GDM1 (cell line): ENCODE measurements around the gene BMP8B.
"Not testable (repeated sequence)": the region's sequence is repeated elsewhere in the genome, so short reads cannot be mapped to it uniquely, and the experiment has no call there.

Experiments used
- DNase-seq: peaks from one replicate; lab custom pipeline; 2025; lab: John Stamatoyannopoulos, UW

BMP8B gene, protein sequence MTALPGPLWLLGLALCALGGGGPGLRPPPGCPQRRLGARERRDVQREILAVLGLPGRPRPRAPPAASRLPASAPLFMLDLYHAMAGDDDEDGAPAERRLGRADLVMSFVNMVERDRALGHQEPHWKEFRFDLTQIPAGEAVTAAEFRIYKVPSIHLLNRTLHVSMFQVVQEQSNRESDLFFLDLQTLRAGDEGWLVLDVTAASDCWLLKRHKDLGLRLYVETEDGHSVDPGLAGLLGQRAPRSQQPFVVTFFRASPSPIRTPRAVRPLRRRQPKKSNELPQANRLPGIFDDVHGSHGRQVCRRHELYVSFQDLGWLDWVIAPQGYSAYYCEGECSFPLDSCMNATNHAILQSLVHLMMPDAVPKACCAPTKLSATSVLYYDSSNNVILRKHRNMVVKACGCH

DNA sequence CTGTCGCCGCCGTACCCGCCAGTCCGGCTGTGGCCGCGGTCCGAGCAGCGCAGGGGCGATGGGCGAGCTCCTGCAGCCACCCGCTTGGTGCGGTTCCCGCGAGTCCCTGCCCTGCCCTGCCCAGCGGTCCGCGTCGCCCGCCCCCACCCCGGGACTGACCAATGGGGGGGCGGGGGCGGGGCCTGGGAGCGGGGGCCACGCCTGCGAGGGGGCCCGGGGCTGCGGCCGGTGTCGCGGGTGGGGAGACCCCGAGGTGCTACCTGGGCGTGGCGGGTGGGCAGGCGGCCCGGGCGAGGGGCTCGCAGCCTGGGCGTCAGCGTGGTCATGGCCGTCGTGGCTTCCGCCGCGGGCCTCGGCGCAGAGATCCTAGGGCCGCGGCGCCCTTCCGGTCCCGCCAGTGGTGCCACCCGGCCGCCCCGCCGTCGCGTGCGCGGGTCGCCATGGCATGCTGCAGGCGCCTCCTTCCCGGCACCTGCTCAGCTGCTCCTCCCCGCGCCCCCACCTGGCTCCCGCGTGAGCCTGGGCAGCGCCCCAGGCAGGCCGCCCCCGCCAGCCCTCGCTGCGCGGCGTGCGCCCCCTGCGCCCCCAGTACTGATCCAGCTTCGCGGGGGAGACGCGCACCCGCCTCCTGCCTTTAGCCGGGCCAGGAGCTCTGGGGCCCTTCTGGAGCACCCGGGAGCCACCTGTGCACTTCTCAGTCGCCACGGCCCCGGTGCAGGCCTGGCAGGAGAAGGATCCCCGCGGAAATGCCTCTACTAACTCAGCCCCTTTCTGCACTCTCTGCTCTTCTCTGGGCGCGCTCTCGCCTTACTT lies at the start of gene BMP8B:
Gene BMP8B, minus strand, starts transcription at position 108 of the 813 bp plus-strand sequence. CDS start 380 bp downstream, outside the sequence.
- DNase-seq: peak; percentile 43

DNA sequence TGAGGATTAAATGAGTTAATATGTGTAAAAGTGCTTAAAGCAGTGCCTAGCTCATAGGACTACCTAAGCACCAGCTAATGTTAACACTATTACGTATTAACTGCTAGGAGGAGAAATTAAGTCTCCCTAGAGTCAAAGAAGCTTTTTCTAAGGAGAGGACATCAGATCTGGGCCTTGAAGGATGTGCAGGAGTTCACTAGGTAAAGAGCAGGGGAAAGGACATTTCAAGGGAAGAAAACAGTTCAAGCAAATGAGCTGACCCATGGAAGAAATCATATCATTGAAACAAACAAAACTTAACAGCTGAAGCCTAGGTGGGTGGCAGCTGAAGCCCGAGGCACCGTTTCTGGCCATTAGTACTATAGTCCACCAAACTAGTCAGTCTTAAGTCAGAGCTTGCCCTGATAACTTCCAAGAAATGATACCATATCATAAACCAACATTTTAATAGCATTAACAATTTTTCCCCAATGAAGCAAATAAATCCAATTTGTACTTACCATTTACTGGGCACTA lies 48.0 kb upstream of the BMP8B start:
- no peak for DNase-seq

DNA sequence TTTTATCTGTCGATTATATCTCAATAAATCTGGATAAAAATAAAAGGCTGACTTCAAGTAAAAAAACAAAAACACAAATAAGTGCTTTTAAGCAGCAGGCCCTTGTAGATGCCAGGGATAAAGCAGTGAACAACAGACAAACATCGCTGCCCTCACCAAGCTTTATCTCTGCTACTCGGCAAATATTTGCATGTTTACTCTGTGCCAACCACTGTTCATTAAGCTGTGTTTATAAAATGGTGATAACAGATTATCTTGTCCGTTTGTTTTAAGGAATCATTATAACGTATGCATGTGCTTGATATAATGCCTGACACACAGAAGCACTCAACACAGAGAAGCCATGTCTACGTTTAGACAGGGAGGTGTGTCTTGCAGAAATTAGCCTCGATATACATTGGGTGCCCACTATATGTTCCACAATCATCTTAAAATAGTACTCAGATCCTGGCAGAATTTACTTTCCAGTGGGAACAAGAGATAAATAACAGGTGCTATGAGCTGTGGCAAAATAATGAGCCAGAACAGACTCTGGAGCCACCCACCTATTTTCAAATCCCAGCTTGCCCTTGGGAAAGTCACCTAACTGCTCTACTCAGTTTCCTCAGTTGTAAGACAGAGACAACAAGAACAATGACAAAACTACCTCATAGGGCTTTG lies 47.4 kb upstream of the BMP8B start:
- no peak for DNase-seq

DNA sequence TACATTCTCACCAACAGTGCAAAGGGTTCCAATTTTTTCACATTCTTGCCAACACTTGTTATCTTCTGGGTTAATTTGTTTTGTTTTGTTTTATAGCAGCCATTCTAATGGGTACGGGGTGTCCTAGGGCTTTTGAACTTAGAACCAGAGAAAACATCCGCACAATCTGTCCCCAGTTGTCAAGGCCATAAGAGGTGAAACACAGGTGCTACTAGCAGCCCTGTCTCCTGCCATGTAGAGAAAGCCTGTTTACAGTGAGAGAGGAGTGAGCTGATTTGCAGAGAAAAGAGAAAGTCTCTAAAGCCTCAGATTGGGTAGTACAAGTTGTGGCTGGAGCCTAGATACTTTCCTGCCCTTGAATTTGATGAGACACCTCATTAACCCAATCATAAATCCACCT lies 46.4 kb upstream of the BMP8B start:
- DNase-seq: no peak

DNA sequence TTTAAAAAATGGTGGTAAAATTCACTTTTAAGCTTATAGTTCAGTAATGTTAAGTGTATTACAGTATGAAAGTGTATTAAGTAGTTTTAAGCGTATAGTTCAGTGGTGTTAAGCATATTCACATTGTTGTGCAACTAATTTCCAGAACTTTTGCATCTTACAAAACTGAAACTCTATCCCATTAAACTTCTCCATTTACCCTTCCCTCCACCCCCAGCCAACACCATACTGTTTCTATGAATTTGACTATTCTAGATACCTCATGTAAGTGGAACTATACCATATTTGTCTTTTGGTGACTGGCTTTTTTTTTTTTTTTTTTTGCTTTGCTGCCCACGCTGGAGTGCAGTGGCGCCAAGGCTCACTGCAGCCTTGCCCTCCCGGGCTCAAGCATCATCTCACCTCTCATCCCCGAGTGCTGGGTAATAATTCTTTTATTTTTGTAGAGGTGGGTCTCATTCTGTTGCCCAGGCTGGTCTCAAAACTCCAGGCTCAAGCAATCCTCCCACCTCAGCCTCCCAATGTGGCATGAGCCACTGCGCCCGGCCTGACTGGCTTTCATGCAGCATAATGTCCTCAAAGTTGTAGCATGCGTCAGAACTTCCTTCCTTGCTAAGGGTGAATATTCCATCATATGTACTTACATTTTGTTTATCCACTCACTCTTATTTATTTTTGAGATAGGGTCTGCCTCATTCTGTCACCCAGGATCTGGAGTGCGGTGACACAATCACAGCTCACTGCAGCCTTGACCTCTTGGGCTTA lies 45.1 kb upstream of the BMP8B start:
- DNase-seq: no peak

DNA sequence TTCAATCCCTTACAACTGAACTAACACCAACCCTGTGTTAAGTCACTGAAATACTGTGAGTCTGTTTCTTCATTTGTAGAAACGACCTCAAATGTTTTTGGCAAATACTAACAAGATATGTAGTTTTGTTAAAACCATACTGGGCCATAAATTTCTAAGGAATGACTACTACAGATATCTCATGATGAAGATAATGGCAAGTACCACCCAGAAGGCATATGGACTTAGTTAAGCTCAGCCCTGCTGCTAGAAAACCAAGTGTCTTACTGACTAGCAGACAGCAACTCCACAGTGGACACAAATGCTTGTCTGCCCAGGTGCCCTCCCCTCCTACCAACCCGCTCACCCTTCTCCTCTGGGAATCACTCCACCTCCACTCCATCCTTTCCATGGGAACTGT lies 44.5 kb upstream of the BMP8B start:
- no peak for DNase-seq

DNA sequence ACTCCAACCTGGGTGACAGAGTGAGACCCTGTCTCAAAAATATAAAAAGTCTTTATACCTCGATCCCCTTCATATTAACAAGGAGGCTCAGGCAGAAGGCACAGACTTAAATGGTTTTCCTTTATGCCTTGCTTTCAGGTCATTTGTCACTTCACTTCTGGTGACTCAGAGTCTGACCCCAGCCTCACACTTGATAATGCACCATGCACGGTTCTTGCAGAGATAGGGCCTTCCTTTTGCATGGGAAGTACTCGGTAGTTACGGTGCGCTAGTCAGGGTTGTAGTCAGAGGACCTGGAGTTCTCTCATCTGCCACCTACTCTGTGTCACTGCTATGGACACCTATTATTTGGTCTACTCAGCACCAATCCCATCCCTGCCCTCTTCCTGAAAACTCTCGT lies 43.6 kb upstream of the BMP8B start:
- no peak for DNase-seq

DNA sequence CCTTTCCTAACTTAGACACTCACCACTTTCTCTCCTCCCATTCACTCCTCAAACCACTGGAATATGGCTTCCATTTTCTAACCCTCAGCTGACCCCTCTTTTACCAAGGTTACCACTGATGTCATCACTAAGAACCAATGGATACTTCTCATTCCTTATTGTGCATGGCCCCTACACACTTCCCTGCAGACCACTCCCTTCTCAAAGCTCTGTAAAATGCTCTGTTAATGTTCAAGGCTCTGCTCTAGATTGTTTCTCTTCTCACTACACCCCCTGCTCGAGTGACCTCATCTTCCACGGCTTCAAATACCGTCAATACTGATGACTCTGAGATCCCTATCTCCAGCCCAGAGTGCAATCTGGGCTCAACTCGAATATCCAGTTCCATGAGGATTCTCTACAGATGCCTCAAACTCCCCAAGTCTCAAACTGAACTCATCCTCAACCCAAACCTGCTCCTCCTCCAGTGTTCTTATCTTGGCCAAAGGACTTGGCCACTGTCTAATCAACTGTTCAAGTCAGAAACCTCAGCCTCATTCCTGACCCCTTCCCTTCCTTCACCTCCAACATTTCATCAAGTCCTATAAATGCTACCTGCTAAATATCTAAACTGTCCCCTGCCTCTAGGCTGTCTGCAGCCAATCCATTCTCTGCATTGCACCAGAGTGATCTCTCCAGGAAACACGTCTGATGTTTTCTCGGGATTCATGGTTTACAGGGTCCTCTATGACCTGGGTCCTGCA lies 41.3 kb upstream of the BMP8B start:
- no peak for DNase-seq

DNA sequence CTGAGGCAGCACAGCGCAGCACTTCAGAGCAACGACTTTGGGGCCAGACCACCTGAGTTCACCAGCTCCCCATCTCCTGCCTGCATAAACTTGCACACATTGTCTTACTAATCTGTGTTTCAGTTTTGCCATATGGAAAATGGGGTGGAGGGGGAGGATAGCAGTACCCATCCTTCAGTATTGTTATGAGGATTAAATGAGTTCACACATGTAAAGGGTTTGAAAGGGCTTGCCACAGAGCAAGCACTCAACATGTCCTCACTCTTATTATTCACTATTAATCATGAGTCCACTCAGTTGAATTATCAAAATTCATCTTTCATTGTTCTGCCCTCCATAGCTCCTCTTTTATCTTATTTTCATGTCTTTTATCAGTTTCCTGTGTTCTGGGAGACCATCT lies 40.1 kb upstream of the BMP8B start:
- no peak for DNase-seq

DNA sequence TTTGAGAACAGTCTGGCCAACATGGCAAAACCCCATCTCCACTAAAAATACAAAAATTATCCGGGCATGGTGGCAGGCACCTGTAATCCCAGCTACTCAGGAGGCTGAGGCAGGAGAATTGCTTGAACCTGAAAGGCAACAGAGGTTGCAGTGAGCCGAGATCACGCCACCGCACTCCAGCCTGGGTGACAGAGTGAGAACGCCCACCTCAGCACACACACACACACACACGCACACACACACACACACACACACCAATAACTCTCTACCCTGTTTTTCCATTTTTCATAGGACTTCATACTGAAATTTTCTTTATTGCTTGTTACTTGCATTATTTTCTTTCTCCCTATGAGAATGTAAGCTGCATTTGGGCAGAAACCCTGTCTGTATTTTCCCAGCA lies 39.6 kb upstream of the BMP8B start:
- not testable (repeated sequence) for DNase-seq

DNA sequence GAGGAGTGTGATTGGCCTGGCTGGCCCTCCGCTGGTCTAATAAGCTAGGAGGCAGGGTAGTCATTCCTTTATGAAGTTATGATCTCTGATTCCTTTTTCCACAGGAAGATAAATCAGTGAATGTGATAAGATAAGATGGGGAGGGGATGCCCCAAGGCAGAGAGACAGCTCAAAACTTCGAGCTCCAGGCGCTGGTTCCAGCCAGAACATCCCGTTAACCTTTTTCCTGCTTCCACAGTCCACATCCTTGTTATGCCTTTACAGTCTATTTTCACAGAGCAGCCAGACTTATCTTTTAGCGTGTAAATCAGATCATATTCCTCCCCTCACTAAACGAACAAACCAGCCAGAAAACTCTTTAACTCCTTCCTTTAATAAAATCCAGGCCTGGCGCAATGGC lies 38.5 kb upstream of the BMP8B start:
- no peak for DNase-seq

DNA sequence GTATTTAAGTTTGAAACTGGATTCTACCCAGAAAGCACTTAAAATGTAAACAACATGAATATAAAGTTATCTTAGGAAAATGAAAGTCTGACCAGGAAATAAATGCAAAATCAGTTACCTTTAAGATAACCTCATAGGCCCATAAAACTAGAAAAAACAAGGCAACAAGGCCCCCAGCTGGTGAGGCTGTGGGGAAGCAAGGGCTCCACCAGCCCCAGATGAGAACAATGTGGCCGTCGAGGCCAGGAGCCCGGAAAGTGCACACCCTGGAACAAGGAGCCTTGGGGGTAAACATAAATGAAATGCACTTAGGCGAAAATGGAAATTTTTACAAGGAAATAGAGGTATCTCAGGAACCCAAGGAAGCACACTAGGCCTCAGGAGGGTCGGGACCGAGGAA lies 37.9 kb upstream of the BMP8B start:
- DNase-seq: no peak

DNA sequence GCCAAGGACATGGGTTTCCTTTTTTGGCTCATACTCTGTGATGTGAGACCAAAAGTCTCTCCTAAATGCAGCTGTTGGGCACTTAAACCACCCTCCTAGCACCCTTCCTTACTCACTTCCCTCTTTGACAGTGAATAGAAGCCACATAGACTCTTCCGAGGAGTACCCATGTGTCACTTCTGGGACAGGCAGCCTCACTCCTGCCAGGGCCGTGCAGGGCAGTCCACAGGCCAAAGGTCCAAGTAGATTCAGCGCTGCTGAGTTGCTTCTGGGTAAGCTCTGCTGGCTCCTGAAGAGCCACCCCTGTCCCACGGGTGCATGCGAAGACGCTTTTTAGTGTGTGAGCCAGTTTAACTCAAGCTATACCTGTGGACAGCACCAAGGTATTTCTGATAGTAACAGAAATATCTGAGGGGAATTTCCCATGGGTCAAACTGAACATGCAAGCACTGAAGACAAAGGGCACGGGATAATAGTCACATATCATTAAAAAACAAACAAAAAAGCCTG lies 36.8 kb upstream of the BMP8B start:
- no peak for DNase-seq

DNA sequence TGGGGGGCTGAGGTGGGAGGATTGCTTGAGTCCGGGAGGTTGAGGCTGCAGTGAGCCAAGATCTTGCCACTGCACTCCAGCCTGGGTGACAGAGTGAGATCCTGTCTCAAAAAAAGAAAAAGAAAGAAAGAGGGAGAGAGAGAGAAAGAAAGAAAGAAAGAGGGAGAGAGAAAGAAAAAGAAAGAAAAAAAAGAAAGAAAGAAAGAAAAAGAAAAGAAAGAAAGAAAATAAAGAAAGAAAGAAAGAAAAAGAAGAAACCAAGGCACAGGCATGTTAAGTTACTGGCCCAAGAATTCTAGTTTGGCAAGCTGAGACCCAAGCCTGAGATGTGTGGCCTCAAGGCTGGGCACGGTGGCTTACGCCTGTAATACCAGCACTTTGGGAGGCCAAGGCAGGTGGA lies 34.8 kb upstream of the BMP8B start:
- not testable (repeated sequence) for DNase-seq

DNA sequence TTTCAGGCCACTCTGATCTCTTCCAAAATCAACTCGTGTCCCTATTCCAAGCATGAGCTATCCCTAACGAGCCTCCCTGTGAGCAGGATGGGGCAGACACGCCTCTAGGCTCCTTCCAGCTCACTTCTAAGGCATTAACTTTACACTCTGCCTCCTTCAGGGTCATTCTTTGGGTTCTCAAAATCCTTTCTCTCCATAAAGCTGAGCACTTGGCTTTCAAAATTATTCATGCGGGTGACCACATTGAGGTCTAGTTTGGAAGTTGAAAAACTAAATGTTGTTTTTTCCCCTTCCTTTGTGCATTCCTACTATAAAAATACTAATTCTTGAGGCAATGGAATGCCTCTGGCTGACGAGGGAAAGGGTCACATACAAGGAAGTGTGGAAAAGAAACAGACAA lies 33.5 kb upstream of the BMP8B start:
- no peak for DNase-seq

DNA sequence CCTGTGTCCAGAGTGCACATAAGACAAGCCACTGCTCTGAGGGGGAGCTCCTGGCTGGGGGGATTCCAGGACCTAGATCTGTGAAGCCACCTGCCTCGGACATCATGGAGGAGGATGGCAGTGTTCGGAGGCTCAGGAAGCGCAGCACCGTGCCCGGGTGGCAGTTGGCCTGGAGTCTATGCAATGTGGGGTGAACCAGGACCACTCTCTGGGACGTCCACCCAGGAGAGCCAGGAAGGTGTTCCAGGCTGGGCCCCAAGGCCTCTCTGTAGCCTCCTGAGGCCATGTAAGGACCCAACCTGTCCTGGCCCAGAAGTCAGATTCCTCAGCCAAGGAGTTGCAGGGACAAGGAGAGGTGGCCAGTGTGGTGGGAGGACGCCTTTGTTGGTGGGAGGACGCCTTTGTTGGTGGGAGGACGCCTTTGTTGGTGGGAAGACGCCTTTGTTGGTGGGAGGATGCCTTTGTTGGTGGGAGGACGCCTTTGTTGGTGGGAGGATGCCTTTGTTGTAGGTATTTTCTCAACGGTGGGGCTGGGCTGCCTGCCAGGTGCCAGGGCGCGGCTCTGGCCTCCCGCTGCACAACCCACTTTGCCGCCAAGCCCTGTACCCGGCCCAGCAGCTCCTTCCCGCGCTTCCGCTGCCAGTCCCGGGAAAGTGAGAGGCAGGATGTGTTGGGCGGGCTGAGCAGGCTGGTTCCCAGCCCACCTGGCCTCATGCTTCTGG lies 30.6 kb upstream of the BMP8B start:
- no peak for DNase-seq

DNA sequence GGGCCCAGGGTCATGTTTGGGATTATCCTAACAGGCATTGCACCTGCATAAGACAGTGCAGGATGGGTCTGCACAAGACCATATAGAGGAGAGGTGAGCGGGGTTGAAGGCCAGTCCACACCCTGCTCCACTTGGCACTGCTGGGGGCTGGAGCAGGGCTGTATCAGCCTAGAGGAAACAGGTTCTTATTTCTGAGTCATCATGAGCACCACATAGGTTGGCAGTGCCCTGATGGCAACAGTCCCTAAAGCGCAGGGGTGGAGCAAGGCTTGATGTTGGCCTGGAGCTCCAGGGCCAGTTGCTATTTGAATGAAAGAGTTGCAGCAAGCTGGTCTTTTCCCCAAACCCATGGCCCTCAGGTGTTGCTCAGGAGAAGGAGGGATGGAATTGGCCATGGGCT lies 29.8 kb upstream of the BMP8B start:
- DNase-seq: no peak

DNA sequence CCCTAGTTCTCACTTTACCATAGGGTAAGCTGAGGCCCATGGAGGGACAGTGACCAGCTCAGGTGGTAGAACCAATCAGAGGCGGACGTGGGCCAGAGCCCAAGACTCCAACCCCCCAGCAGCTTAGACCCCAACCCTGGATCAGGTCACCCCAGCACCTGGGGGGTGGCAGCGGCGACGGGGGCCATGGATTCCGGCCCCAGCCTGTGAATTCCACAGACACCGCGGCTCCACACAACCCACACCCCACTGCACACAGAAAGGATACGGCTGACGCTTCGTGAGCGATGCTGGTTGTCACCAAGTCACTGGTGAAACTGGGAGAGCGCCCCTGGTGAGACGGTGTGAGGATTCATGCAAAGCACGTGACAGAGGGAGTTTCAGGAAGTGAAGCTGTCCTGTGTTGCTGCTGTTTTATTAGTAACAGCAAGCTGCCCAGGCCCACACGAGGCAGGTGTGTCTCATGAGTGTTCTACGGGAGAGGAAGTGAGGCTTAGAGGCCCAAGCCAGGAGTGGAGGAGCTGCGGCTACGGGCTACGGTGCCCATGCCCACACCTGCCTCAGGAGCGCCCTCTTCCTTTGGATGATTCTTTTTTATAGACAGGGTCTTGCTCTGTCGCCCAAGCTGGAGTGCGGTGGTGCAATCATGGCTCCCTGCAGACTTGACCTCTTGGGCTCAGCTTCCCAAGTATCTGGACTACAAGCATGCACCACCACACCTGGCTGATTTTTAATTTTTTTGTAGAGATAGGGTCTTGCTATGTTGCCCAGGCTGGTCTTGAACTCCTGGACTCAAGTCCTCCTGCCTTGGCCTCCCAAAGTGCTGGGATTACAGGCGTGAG lies 28.6 kb upstream of the BMP8B start:
- not testable (repeated sequence) for DNase-seq

DNA sequence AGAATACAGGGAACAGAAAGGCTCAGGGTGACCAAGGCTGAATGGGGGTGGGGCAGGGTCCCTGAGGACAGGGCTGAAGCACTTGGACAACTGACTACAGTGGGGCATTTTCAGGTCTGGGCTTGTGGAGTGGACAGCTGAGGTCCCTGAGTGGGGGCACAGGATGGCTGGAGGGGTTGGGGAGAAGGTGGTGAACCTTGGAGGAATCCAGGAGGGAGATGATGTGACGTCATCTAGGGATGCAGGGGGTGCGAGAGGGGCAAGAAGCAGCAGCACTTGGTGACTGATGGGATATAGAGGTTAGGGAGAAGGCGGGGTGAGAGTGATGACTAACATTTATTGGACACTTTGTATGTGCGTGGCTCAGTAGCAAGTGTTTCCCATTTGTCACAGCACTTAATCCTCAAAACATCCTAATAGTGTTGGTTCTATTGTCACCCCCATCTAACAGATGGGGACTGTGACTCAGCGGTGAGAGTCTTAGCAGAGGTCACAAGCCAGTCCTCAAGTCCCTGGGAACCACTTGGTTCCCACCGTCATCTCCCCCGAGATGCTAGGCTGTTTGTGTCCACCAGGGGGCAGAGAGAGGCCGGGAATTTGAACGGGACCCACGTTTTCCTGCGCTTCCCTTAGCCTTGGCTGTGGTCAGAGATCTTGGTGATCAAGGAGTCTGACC lies 27.9 kb upstream of the BMP8B start:
- peak; percentile 24 for DNase-seq
